HEK293 (cell line): ENCODE measurements around the gene ZNF790.

Experiments used
- AEBP2 ChIP-seq: fragments of 450-650 bp; formaldehyde crosslinking; IDR thresholded peaks from 2 replicates; pipeline ENCODE4 v1.5.1; 2016; ENCODE audit warnings: missing biosample characterization, missing genetic modification characterization, borderline replicate concordance
- CTCF ChIP-seq: fragments of 450-650 bp; formaldehyde crosslinking; IDR thresholded peaks from 2 replicates; pipeline ENCODE4 v1.5.1; 2016; ENCODE audit warnings: missing biosample characterization, missing genetic modification characterization
- FEZF1 ChIP-seq: fragments of 450-650 bp; formaldehyde crosslinking; IDR thresholded peaks from 2 replicates; pipeline ENCODE4 v1.5.1; 2016; ENCODE audit warnings: missing biosample characterization, missing genetic modification characterization
- HIC1 ChIP-seq: fragments of 450-650 bp; formaldehyde crosslinking; IDR thresholded peaks from 2 replicates; pipeline ENCODE4 v1.5.1; 2016; ENCODE audit warnings: missing biosample characterization, missing genetic modification characterization
- HOXD13 ChIP-seq: sonication (generic); formaldehyde crosslinking; IDR thresholded peaks from 2 replicates; pipeline ENCODE4 v1.8.0; 2022; ENCODE audit warnings: missing genetic modification reagents, borderline replicate concordance
- KLF1 ChIP-seq: fragments of 450-650 bp; formaldehyde crosslinking; IDR thresholded peaks from 2 replicates; pipeline ENCODE4 v1.5.1; 2016; ENCODE audit warnings: missing biosample characterization, missing genetic modification characterization
- KLF10 ChIP-seq: fragments of 450-650 bp; IDR thresholded peaks from 2 replicates; pipeline ENCODE4 v1.5.1; 2018; ENCODE audit warnings: missing biosample characterization, mild to moderate bottlenecking, missing genetic modification characterization
- OSR2 ChIP-seq: fragments of 450-650 bp; formaldehyde crosslinking; IDR thresholded peaks from 2 replicates; pipeline ENCODE4 v1.5.1; 2016; ENCODE audit warnings: missing biosample characterization, missing genetic modification characterization
- PATZ1 ChIP-seq: fragments of 450-650 bp; formaldehyde crosslinking; IDR thresholded peaks from 2 replicates; pipeline ENCODE4 v1.5.1; 2016; ENCODE audit warnings: missing biosample characterization, missing genetic modification characterization
- PRDM1 ChIP-seq: fragments of 450-650 bp; formaldehyde crosslinking; IDR thresholded peaks from 2 replicates; pipeline ENCODE4; 2016; ENCODE audit warnings: missing biosample characterization, missing genetic modification characterization
- WT1 ChIP-seq: fragments of 450-650 bp; formaldehyde crosslinking; IDR thresholded peaks from 2 replicates; pipeline ENCODE4 v1.5.1; 2016; ENCODE audit warnings: missing biosample characterization, missing genetic modification characterization
- YY1 ChIP-seq: fragments of 450-650 bp; formaldehyde crosslinking; IDR thresholded peaks from 2 replicates; pipeline ENCODE4 v1.5.1; 2018; ENCODE audit warnings: missing biosample characterization, missing genetic modification characterization
- YY2 ChIP-seq: fragments of 450-650 bp; formaldehyde crosslinking; IDR thresholded peaks from 2 replicates; pipeline ENCODE4 v1.5.1; 2016; ENCODE audit warnings: missing biosample characterization, missing genetic modification characterization
- ZBTB1 ChIP-seq: fragments of 450-650 bp; formaldehyde crosslinking; IDR thresholded peaks from 2 replicates; pipeline ENCODE4 v1.5.1; 2016; ENCODE audit warnings: missing biosample characterization, missing genetic modification characterization
- ZBTB21 ChIP-seq: fragments of 450-650 bp; formaldehyde crosslinking; IDR thresholded peaks from 2 replicates; pipeline ENCODE4 v1.5.1; 2017; ENCODE audit warnings: missing biosample characterization, missing genetic modification characterization
- ZBTB26 ChIP-seq: fragments of 450-650 bp; formaldehyde crosslinking; optimal IDR thresholded peaks from 2 replicates; pipeline ENCODE3; 2016; ENCODE audit warnings: missing biosample characterization, mild to moderate bottlenecking, missing genetic modification characterization
- ZIC2 ChIP-seq: fragments of 450-650 bp; formaldehyde crosslinking; IDR thresholded peaks from 2 replicates; pipeline ENCODE4 v1.5.1; 2016; ENCODE audit warnings: missing biosample characterization, missing genetic modification characterization
- ZNF10 ChIP-seq: fragments of 450-650 bp; formaldehyde crosslinking; IDR thresholded peaks from 2 replicates; pipeline ENCODE4 v1.5.1; 2017; ENCODE audit warnings: missing biosample characterization, missing genetic modification characterization
- ZNF140 ChIP-seq: fragments of 450-650 bp; formaldehyde crosslinking; IDR thresholded peaks from 2 replicates; pipeline ENCODE4 v1.5.1; 2016; ENCODE audit warnings: missing biosample characterization, missing genetic modification characterization
- ZNF16 ChIP-seq: fragments of 450-650 bp; formaldehyde crosslinking; IDR thresholded peaks from 2 replicates; pipeline ENCODE4 v1.5.1; 2016; ENCODE audit warnings: low read depth, missing biosample characterization, missing genetic modification characterization
- ZNF169 ChIP-seq: fragments of 450-650 bp; formaldehyde crosslinking; IDR thresholded peaks from 2 replicates; pipeline ENCODE4 v1.5.1; 2016; ENCODE audit warnings: missing biosample characterization, missing genetic modification characterization
- ZNF24 ChIP-seq: fragments of 450-650 bp; formaldehyde crosslinking; IDR thresholded peaks from 2 replicates; pipeline ENCODE4 v1.5.1; 2016; ENCODE audit warnings: missing biosample characterization, missing genetic modification characterization
- ZNF311 ChIP-seq: fragments of 450-650 bp; formaldehyde crosslinking; IDR thresholded peaks from 2 replicates; pipeline ENCODE4 v1.5.1; 2017; ENCODE audit warnings: missing biosample characterization, missing genetic modification characterization, borderline replicate concordance
- ZNF354C ChIP-seq: fragments of 450-650 bp; formaldehyde crosslinking; IDR thresholded peaks from 2 replicates; pipeline ENCODE4 v1.5.1; 2016; ENCODE audit warnings: missing biosample characterization, missing genetic modification characterization, low read depth, borderline replicate concordance
- ZNF366 ChIP-seq: fragments of 450-650 bp; formaldehyde crosslinking; conservative IDR thresholded peaks from 2 replicates; pipeline ENCODE4 v1.5.1; 2016; ENCODE audit warnings: missing biosample characterization, missing genetic modification characterization
- ZNF433 ChIP-seq: fragments of 450-650 bp; formaldehyde crosslinking; IDR thresholded peaks from 2 replicates; pipeline ENCODE4 v1.5.1; 2016; ENCODE audit warnings: missing biosample characterization, missing genetic modification characterization, low read depth
- ZNF561 ChIP-seq: fragments of 450-650 bp; IDR thresholded peaks from 2 replicates; pipeline ENCODE4 v1.5.1; 2018; ENCODE audit warnings: missing biosample characterization, missing genetic modification characterization, borderline replicate concordance
- ZNF585B ChIP-seq: fragments of 450-650 bp; formaldehyde crosslinking; IDR thresholded peaks from 2 replicates; pipeline ENCODE4 v1.5.1; 2016; ENCODE audit warnings: missing biosample characterization, missing genetic modification characterization
- ZNF626 ChIP-seq: fragments of 450-650 bp; sonication (Bioruptor Pico); formaldehyde crosslinking; IDR thresholded peaks from 2 replicates; pipeline ENCODE4 v1.5.1; 2018; ENCODE audit warnings: missing biosample characterization, missing genetic modification characterization, inconsistent platforms
- ZNF645 ChIP-seq: fragments of 450-650 bp; formaldehyde crosslinking; IDR thresholded peaks from 2 replicates; pipeline ENCODE4; 2016; ENCODE audit warnings: missing biosample characterization, missing genetic modification characterization

The ZNF790 gene

GRCh38 chr19:36772311-36773222 is 65.6 kb downstream of the ZNF790 start, which contains the start of gene ZNF850 (continued):
- TF ChIP-seq WT1 (peak; percentile 18; the same call in 1 of the 2 replicates), HOXD13 (CRISPR knock-in tag) (no peak), KLF1 (tag by site-specific recombination) (no peak; the same call in 1 of the 2 replicates), ZNF433 (tag by site-specific recombination) (peak; percentile 5; the same call in 1 of the 2 replicates), ZNF585B (tag by site-specific recombination) (no peak), PATZ1 (tag by site-specific recombination) (peak; percentile 60), CTCF (tag by site-specific recombination) (peak; percentile 50), YY2 (peak; percentile 79; the same call in 1 of the 2 replicates), ZBTB26 (tag by site-specific recombination) (peak; percentile 86), ZNF311 (tag by site-specific recombination) (no peak), ZNF645 (tag by site-specific recombination) (peak; percentile 90; the same call in 1 of the 2 replicates), ZNF354C (peak; percentile 78; the same call in 1 of the 2 replicates), ZNF140 (tag by site-specific recombination) (no peak), HIC1 (tag by site-specific recombination) (no peak), OSR2 (no peak), ZNF24 (tag by site-specific recombination) (0 out of 2 replicates have a peak, but pooled peaks have one; percentile 26), ZNF169 (tag by site-specific recombination) (peak; percentile 91), ZBTB21 (tag by site-specific recombination) (peak; percentile 19), AEBP2 (tag by site-specific recombination) (no peak; the same call in 1 of the 2 replicates), ZNF16 (tag by site-specific recombination) (0 out of 2 replicates have a peak, but pooled peaks have one; percentile 16), ZBTB1 (no peak; the same call in 1 of the 2 replicates), YY1 (peak; percentile 74), ZIC2 (tag by site-specific recombination) (no peak), ZNF10 (tag by site-specific recombination) (no peak), PRDM1 (tag by site-specific recombination) (peak; percentile 44; the same call in 1 of the 2 replicates), ZNF626 (no peak), ZNF366 (tag by site-specific recombination) (no peak), KLF10 (tag by site-specific recombination) (peak; percentile 25; the same call in 1 of the 2 replicates), ZNF561 (tag by site-specific recombination) (peak; percentile 100), FEZF1 (tag by site-specific recombination) (no peak)
